Heart right ventricle (tissue), 16 donors: ENCODE results near the gene ITPKB. TPM values are rescaled to one million over a fixed set of nuclear protein-coding genes. Genes with fewer than 3 reads are reported as not detected.

Experiments
- ATAC-seq, 8 donors: fragments of 200-7000 bp; cut with Tn5 transposase; one replicate each; pipeline ENCODE4 v1.9.1; 2020; ENCODE audit warnings: mild to moderate bottlenecking in 8 of 8, moderate library complexity in 8 of 8, moderate number of reproducible peaks in 1 of 8
- DNase-seq, 2 donors: peaks; one replicate each; pipeline ENCODE4 v3.0.0-alpha.2; 2020
- H3K27ac ChIP-seq, 10 donors: fragments of 200-600 bp; sonication (generic) in 2 of 10; one replicate each; pipeline versions ENCODE4 v1.5.0 to v1.8.0; 2020 to 2022; ENCODE audit warnings: mild to moderate bottlenecking in 3 of 10
- H3K27me3 ChIP-seq, 7 donors: fragments of 200-600 bp; one replicate each; pipeline ENCODE4 v1.8.0; 2021 to 2022; ENCODE audit warnings: mild to moderate bottlenecking in 2 of 7
- H3K36me3 ChIP-seq, 9 donors: fragments of 200-600 bp; sonication (generic) in 1 of 9; one replicate each; pipeline versions ENCODE4 v1.5.0 to v1.8.0; 2020 to 2022; ENCODE audit warnings: mild to moderate bottlenecking in 2 of 9
- H3K4me1 ChIP-seq, 9 donors: fragments of 200-600 bp; sonication (generic) in 1 of 9; one replicate each; pipeline versions ENCODE4 v1.5.0 to v1.8.0; 2020 to 2022; ENCODE audit warnings: mild to moderate bottlenecking in 4 of 9
- H3K4me3 ChIP-seq, 10 donors: fragments of 200-600 bp; sonication (generic) in 2 of 10; one replicate each; pipeline versions ENCODE4 v1.5.0 to v1.8.0; 2020 to 2022; ENCODE audit warnings: mild to moderate bottlenecking in 7 of 10, moderate library complexity in 2 of 10
- H3K9me3 ChIP-seq, 11 donors: fragments of 200-600 bp in 10 of 11; sonication (generic) in 2 of 11; one replicate each; pipeline versions ENCODE4 v1.5.0 to v1.8.0; 2013 to 2022; ENCODE audit warnings: mild to moderate bottlenecking in 2 of 11, control low read depth in 1 of 11, moderate library complexity in 1 of 11
- WGBS, 2 donors: extraction: QIAGEN DNeasy Blood & Tissue Kit; methylation state at CpG; one replicate each; pipeline ENCODE4 v1.1.7; 2013; ENCODE audit warnings: inconsistent platforms in 1 of 2; 5-methylcytosine and 5-hydroxymethylcytosine counted together
- intact Hi-C, 10 donors: fragments of 100-400 bp; cut with DNase I; formaldehyde crosslinking; loops; one replicate each; pipeline versions ENCODE4 v1.11.1 to v1.14.2; 2022
- polyA plus RNA-seq, 2 donors: library from polyadenylated mRNA; stranded (reverse); fragments of 200-250 nt; gene quantifications; one replicate each; pipeline ENCODE4 v1.2.3, GENCODE V29; 2013
- total RNA-seq, 10 donors: library from RNA; stranded (reverse); fragmentation: NEBNext Ultra II Directional in 3 of 10; extraction: Animal tissue kit (Norgen Biotek cat#: 25700) in 3 of 10; gene quantifications; one replicate each; pipeline versions ENCODE4 v1.2.1 to v1.2.4, GENCODE V29; 2021 to 2023
- TF ChIP-seq, protein P1 (sequence below), 9 donors: fragments of 200-600 bp; sonication (generic) in 2 of 9; IDR thresholded peaks; one replicate each; pipeline versions ENCODE4 v1.5.0 to v1.8.0; 2021 to 2022; ENCODE audit warnings: antibody characterized with exemption in 9 of 9, mild to moderate bottlenecking in 5 of 9, moderate library complexity in 1 of 9
- donor health status: Arrhythmogenic right ventricular cardiomyopathy.
- donor health status: ischemic (EF 13 %, LVEDD 7.1; RV severe dilation, severe dysfunction).
- donor health status: healthy with polysubstance abuse.
- donor health status: DM: no; HTN: yes; CAD: no.
- donor health status: DM: no; HTN: no; CAD: no.
- donor health status: ischemic (EF 25% LVEDD 6.9; RV normal size, moderate dysfunction).
- donor health status: ischemic (EF 25% LVEDD 5.7; RV mildly dilated, moderate dysfunction).
- donor health status: healthy.
- donor health status: DM: yes; HTN: yes; CAD: no.
- donor health status: Ischemic cardiomyopathy.
- donor health status: ischemic (EF 35%, LVEDD 5.7; RV mildly dilated, moderate dysfunction).
- donor health status: nonischemic (EF 11% LVEDD 7.7; RV severe dilation, severe dysfunction).
- donor health status: DM: yes; HTN: yes; CAD: no.
- donor health status: PGD.
- donor health status: ischemic (EF 29% LVEDD 5.4; RV normal size, mild dysfunction).
- donor health status: nonischemic (EF 23%, LVEDD 6.1; RV moderate dilation, normal function).

The ITPKB gene
- total and polyA plus RNA-seq, 12 donors, result 4.5 to 30.5 (median 16.1) TPM

DNA sequence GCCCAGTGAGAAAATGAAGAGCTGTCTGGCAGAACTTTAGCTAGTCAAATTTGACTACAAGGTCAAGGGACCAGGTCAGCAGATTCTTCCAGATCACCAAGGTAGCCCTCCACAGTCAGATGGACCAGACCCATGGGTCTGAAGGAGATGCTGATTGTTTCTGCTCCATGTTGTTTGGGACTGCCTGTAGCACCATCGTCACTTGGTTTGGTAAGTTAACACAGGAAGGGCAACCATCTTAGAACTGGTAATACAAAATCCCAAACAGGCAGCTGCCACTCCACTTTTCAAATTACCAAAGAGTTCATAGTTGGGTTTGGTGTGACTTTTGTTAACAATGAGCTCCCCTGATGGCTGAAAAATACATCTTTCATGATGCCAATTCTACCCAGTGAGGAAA, 9.0 kb downstream of the ITPKB start:
- no peaks in the 10 kb centered on the region for H3K9me3 ChIP-seq
- H3K4me1 ChIP-seq, result peaks cover 0 to 100% (median 76%) of the 10 kb centered on the region in 9 donors
- H3K27ac ChIP-seq, result peak overlapping the region in 7 of 10 donors; percentile 3 to 58 (median 18)
- no peak for DNase-seq
- intact Hi-C loops, result loop anchor here in 4 of 10 donors (10.0 kb wide), 3 partner anchors 75 to 95 kb away; no protein-coding TSS in a partner anchor
- no peaks in the 10 kb centered on the region for H3K27me3 ChIP-seq
- WGBS, 2 donors, result 72 to 93% methylated on average over 1 of the region's 1 CpG
- peaks cover 0 to 62% (median 0%) of the 10 kb centered on the region in 9 donors for H3K36me3 ChIP-seq
- TF ChIP-seq, protein P1, sequence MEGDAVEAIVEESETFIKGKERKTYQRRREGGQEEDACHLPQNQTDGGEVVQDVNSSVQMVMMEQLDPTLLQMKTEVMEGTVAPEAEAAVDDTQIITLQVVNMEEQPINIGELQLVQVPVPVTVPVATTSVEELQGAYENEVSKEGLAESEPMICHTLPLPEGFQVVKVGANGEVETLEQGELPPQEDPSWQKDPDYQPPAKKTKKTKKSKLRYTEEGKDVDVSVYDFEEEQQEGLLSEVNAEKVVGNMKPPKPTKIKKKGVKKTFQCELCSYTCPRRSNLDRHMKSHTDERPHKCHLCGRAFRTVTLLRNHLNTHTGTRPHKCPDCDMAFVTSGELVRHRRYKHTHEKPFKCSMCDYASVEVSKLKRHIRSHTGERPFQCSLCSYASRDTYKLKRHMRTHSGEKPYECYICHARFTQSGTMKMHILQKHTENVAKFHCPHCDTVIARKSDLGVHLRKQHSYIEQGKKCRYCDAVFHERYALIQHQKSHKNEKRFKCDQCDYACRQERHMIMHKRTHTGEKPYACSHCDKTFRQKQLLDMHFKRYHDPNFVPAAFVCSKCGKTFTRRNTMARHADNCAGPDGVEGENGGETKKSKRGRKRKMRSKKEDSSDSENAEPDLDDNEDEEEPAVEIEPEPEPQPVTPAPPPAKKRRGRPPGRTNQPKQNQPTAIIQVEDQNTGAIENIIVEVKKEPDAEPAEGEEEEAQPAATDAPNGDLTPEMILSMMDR (IDR thresholded peaks at IDR 0.05), result no peak
- H3K4me3 ChIP-seq, result no peak overlapping the region
- ATAC-seq, result no peak

DNA sequence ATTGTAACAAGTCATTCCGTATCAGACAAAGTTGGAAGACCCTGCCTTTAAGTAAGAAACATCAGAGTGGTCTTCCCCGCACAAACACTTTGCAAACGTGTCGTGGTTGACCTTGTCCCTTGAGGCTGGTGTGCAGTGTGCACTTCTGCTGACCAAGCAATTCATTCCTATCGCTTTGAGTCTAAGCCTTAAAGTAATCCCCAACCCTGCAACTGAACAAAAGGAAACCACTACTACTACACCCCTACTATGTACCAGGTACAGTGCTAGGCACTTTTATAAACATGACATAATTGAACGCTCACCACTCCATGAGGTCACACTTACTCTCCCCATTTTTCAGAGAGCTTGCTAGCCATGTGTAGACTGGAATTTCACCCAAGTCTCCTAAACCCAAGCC, 10.6 kb downstream of the ITPKB start:
- intact Hi-C loops, result no loop called here
- Histone ChIP-seq H3K9me3 (no peaks in the 10 kb centered on the region), H3K4me1 (peaks cover 11 to 100% (median 77%) of the 10 kb centered on the region in 9 donors), H3K27me3 (no peaks in the 10 kb centered on the region), H3K36me3 (peaks cover 0 to 56% (median 0%) of the 10 kb centered on the region in 9 donors), H3K27ac (peak overlapping the region in 3 of 10 donors; percentile 28 to 65 (median 28)), H3K4me3 (peak overlapping the region in 1 of 10 donors; percentile 9)
- WGBS, 2 donors, result 61 to 71% methylated on average over 6 of the region's 6 CpGs
- ATAC-seq, result no peak
- TF ChIP-seq, protein P1 (IDR thresholded peaks at IDR 0.05), result no peak
- no peak for DNase-seq

DNA sequence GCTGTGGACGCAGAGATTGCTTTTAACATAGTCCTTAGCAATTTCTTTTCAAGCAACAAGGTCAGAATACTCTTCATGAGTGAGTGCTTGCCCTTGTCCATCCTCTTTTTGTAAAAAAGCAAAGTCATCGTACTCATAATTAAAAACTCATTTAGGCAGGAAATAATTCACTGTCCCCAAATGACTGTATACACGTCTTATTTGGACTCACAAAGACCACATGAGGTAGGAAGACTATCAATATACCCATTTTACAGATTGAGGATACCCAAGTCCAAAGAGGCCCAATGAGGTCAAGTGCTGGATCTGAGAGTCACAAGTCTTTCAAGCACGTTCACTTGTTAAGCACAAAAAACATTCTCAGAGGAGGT, 13.2 kb downstream of the ITPKB start:
- ATAC-seq, result no peak
- no peak for DNase-seq
- Histone ChIP-seq H3K4me3 (no peak overlapping the region), H3K27me3 (no peaks in the 10 kb centered on the region), H3K4me1 (peaks cover 13 to 90% (median 71%) of the 10 kb centered on the region in 9 donors), H3K27ac (peak overlapping the region in 5 of 10 donors; percentile 4 to 65 (median 33)), H3K36me3 (peaks cover 0 to 56% (median 0%) of the 10 kb centered on the region in 9 donors), H3K9me3 (no peaks in the 10 kb centered on the region)
- 71 to 75% methylated on average over 4 of the region's 4 CpGs for WGBS, 2 donors
- TF ChIP-seq, protein P1 (IDR thresholded peaks at IDR 0.05), result no peak
- intact Hi-C loops, result no loop called here

DNA sequence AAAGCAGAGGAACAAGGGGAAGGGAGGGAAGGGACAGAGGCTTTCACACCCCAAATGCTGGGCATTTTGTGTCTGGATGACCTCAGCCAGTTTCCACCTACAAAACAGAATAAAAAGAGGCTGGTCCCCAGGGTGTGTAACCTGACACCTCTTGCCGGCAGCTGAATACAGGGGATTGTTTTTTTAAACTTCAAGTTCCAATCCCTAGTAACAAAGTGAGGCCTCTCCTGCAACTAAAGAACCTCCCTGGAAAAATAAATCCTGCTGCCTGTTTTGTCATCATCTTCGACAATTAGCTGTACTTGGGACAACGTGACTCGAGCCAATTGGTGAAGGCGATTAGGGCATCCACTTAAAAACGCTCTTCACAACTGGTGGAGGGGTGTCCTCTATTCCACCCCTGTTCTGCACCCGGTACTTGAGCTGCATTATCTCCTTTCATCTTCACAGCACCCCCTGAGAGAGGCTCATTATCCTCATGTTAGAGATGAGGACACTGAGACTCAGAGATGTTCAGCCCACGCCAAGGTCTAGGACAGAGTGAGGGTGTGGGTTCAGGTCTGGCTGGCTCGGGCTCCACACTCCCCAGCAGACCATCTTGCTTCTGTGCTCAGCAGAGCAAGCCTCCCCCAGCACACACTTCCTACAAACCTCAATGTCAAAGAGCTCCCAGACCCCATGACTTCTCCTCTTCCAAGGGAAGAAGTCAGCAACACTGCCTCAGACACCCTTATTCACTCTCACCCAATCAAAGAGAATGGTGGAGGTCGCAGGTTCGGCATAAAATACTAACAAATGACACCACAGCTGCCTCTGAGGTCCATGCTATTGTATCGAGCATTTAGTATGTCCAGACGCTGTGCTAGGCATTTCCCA, 15.2 kb downstream of the ITPKB start:
- Histone ChIP-seq H3K4me1 (peaks cover 13 to 85% (median 69%) of the 10 kb centered on the region in 9 donors), H3K4me3 (peak overlapping the region in 2 of 10 donors; percentile 4), H3K9me3 (no peaks in the 10 kb centered on the region), H3K27me3 (no peaks in the 10 kb centered on the region), H3K36me3 (peaks cover 0 to 52% (median 0%) of the 10 kb centered on the region in 9 donors), H3K27ac (peak overlapping the region in 9 of 10 donors; percentile 17 to 65 (median 53))
- 36 to 41% methylated on average over 13 of the region's 13 CpGs for WGBS, 2 donors
- intact Hi-C loops, result no loop called here
- TF ChIP-seq, protein P1 (IDR thresholded peaks at IDR 0.05), result no peak
- DNase-seq (peak in 1 of 2 donors; percentile 71), ATAC-seq (peak in 7 of 8 donors; percentile 44 to 76 (median 70))
